GM12874 (cell line): ENCODE measurements around the gene FAM76B.

Experiments used
- CTCF ChIP-seq: IDR thresholded peaks from 2 replicates; pipeline ENCODE4 v1.5.1; 2011; ENCODE audit warnings: low read depth, mild to moderate bottlenecking, control low read depth, low read length, moderate library complexity; ENCODE audit not compliant: insufficient read depth

Gene FAM76B

DNA sequence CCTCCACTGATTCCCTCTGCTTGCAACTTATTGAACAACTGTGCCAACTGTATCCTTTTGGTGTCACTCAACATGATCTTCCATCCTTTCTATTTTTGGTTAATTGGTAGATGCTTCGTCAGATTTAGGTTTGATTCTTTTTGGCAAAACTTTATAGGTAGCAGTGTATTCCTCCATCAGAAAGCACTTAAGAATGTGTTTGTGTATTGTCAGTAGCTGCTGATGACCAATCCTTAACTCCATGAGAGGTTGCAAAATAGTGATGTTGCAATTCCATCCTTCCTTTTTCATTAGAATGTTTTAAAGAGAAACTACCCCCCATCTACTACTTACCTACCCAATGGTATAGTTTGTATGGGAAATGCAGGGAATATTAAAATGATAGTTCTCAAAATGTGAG, 22.1 kb downstream of the FAM76B start:
- no peak for TF ChIP-seq CTCF

GRCh38 chr11:95766701-95767100, 22.9 kb downstream of the FAM76B start:
- no peak for TF ChIP-seq CTCF

- peak; percentile 19; the same call in 1 of the 2 replicates for TF ChIP-seq CTCF
Observed at GRCh38 chr11:95764267-95764898, 25.2 kb downstream of the FAM76B start.

DNA sequence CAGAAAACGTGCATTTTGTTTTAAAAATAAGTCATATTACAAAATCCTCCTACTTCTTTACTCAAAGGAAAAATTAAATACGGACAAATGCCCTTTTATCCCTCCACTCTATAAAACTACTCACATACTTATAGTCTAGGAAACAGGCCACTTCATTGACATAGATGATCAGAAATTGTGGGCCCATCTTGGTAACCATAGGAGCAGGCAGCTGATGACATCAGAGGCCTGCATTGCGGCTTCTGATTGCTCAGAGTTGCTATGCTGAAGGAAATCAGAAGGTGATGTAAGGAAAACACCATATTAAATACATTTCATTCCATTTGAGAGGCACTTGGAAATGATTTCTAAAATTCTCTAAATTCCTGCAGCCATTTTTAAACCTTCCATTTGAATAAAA, 27.0 kb downstream of the FAM76B start:
- TF ChIP-seq CTCF: no peak

- no peak for TF ChIP-seq CTCF
Observed at GRCh38 chr11:95760941-95761340, 28.6 kb downstream of the FAM76B start.

GRCh38 chr11:95751515-95751914, 38.1 kb downstream of the FAM76B start:
- no peak for TF ChIP-seq CTCF

DNA sequence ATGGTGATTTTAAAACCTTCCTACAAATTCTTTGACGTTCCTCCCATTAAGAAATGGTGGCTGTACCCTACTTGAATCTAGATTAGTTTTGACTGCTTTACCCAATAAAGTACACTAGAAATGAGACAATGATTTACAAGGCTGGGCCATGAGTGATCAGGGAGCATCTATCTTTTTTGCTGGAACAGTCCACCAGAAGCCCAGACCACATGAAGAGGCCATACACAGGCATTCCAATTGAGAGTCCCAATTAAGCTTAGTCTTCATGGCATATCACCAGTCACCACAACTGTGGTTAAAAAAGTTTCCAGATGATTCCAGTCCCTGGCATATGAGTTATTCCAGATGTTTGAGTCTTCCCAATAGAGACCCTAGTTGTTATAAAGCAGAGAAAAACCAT, 39.5 kb downstream of the FAM76B start:
- TF ChIP-seq CTCF: no peak
